Measurements from ENCODE around the gene MYO1E.
A peak's percentile ranks its signal among the peaks of the same experiment; 100 is the strongest.

DNA sequence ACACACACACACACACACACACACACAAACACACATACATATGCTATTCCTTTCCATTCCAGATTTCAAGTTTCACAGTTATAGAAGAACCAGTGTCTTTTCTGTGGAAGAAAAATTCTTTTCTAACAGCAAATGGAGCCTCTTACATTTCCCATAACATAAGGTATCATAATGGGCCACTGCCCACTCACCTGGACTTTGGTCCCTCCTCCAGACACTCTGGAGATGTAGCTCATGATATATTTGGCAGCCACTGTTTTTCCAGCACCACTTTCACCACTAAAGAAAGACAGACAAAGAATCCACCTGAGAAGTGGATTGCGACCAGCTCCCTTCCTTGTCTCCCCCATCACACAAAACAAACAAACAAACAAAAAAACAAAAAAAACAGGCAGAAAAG lies 136.3 kb downstream of the MYO1E start:
- TF ChIP-seq ZBTB33 (IDR thresholded peaks at IDR 0.05) (no peak), HNF4A (conservative IDR thresholded peaks at IDR 0.05) (peak; percentile 4 to 17), TAF1 (conservative IDR thresholded peaks at IDR 0.05) (no peak), YY1 (IDR thresholded peaks at IDR 0.05) (no peak)

All from liver (tissue), 2 donors.